Stimulated activated CD8-positive, alpha-beta memory T cell treated with anti-CD3 and anti-CD28 coated beads, Interleukin-2, amount 100 ng/mL, for 48 hours (primary cell): ENCODE data around the gene FBXO17.

Source experiments
- DNase-seq, 2 donors: peaks; one replicate each; pipeline ENCODE4 v3.0.0-alpha.2; 2020; ENCODE audit warnings: low read depth in 2 of 2

FBXO17 gene

GRCh38 chr19:38891771-38892170 is 83.8 kb downstream of the FBXO17 start:
- DNase-seq = no peak
